Erythroblast (primary cell): Measurements from ENCODE around the gene MBD3L5.
"Not testable (repeated sequence)": the region's sequence is repeated elsewhere in the genome, so short reads cannot be mapped to it uniquely, and the experiment has no call there.

Experiments used
- GATA1 ChIP-seq: IDR thresholded peaks from 2 replicates; pipeline ENCODE4 v1.6.1; 2011; ENCODE audit warnings: low read depth, mild to moderate bottlenecking, control low read depth, low read length, moderate library complexity
- POLR2A ChIP-seq: IDR thresholded peaks from 2 replicates; pipeline ENCODE4 v1.6.1; 2011; ENCODE audit warnings: mild to moderate bottlenecking, low read length

GRCh38 chr19:7051421-7051820 is 21.0 kb downstream of the MBD3L5 start:
- not testable (repeated sequence) for TF ChIP-seq POLR2A, GATA1
